IMR-90 (cell line): ENCODE results near the gene CFD. TPM values are rescaled to one million over a fixed set of nuclear protein-coding genes. Genes with fewer than 3 reads are reported as not detected.

Experiments used
- ATAC-seq: fragments of 200-7000 bp; cut with Tn5 transposase; 2 replicates; pipeline ENCODE4 v1.9.1; 2020; ENCODE audit warnings: low read depth, mild to moderate bottlenecking, moderate library complexity
- BruUV-seq: library from RNA; stranded (reverse); fragments of 400-500 nt; replicated peaks from 2 replicates; lab custom pipeline; 2021; lab: Mats Ljungman, UMichigan
- CTCF ChIA-PET: fragments of 300-600 bp; formaldehyde crosslinking; extraction: SDS; loops from one replicate; lab custom pipeline; 2021; ENCODE audit warnings: antibody characterized with exemption; lab: Yijun Ruan, JAX
- POLR2A ChIA-PET: fragments of 300-600 bp; sonication (Branson Sonifier 250); formaldehyde crosslinking; loops from one replicate; lab custom pipeline; 2022; ENCODE audit warnings: antibody characterized with exemption; ENCODE audit not compliant: unreplicated experiment; lab: Charles Lee
- DNase-seq: peaks from one replicate; pipeline ENCODE4 v3.0.0; 2013
- H2AFZ ChIP-seq: replicated peaks from 2 replicates; pipeline ENCODE3; 2013; ENCODE audit warnings: low read length, mild to moderate bottlenecking; ENCODE audit not compliant: poor library complexity
- H2AK5ac ChIP-seq: 2 replicates; pipeline ENCODE4 v1.6.1; 2013; ENCODE audit warnings: low read depth, low read length, inconsistent platforms
- H2AK9ac ChIP-seq: replicated peaks from 2 replicates; pipeline ENCODE3; 2013; ENCODE audit warnings: mild to moderate bottlenecking, low read depth, low read length, moderate library complexity; ENCODE audit not compliant: poor library complexity
- H2BK120ac ChIP-seq: 2 replicates; pipeline ENCODE4 v1.6.1; 2013; ENCODE audit warnings: low read depth, low read length, inconsistent platforms
- H2BK15ac ChIP-seq: 3 replicates; pipeline ENCODE4 v1.6.1; 2013; ENCODE audit warnings: low read depth, low read length, inconsistent platforms
- H2BK20ac ChIP-seq: 2 replicates; pipeline ENCODE4 v1.6.1; 2013; ENCODE audit warnings: low read depth, mild to moderate bottlenecking, inconsistent platforms, low read length, moderate library complexity
- H2BK5ac ChIP-seq: 2 replicates; pipeline ENCODE4 v1.6.1; 2013; ENCODE audit warnings: mild to moderate bottlenecking, low read depth, low read length, inconsistent platforms; ENCODE audit not compliant: poor library complexity, severe bottlenecking
- H3K14ac ChIP-seq: replicated peaks from 2 replicates; pipeline ENCODE4 v1.6.1; 2013; ENCODE audit warnings: low read depth, low read length, inconsistent platforms
- H3K18ac ChIP-seq: 2 replicates; pipeline ENCODE4 v1.6.1; 2013; ENCODE audit warnings: low read depth, low read length, control low read depth
- H3K23ac ChIP-seq: 2 replicates; pipeline ENCODE4 v1.6.1; 2013; ENCODE audit warnings: low read depth, low read length, inconsistent platforms
- H3K27ac ChIP-seq: 2 replicates; pipeline ENCODE4 v1.5.1; 2013; ENCODE audit warnings: mild to moderate bottlenecking, control low read depth, low read length; ENCODE audit not compliant: insufficient read depth
- H3K27me3 ChIP-seq: 2 replicates; pipeline ENCODE4 v1.6.1; 2013; ENCODE audit warnings: low read length; ENCODE audit not compliant: control insufficient read depth, insufficient read depth
- H3K36me3 ChIP-seq: 2 replicates; pipeline ENCODE4 v1.6.1; 2013; ENCODE audit warnings: low read length, mixed read lengths; ENCODE audit not compliant: control insufficient read depth, insufficient read depth
- H3K4ac ChIP-seq: 2 replicates; pipeline ENCODE4 v1.6.1; 2013; ENCODE audit warnings: low read depth, low read length, inconsistent platforms
- H3K4me1 ChIP-seq: 2 replicates; pipeline ENCODE4 v1.6.1; 2013; ENCODE audit warnings: low read length, mixed read lengths; ENCODE audit not compliant: control insufficient read depth, insufficient read depth
- H3K4me2 ChIP-seq: 2 replicates; pipeline ENCODE4 v1.6.1; 2013; ENCODE audit warnings: low read depth, mild to moderate bottlenecking, control low read depth, low read length, moderate library complexity
- H3K4me3 ChIP-seq: 2 replicates; pipeline ENCODE4 v1.5.1; 2013; ENCODE audit warnings: low read depth, mild to moderate bottlenecking, control low read depth, low read length, moderate library complexity; ENCODE audit not compliant: insufficient read depth
- H3K56ac ChIP-seq: 2 replicates; pipeline ENCODE4 v1.6.1; 2013; ENCODE audit warnings: low read length, inconsistent platforms; ENCODE audit not compliant: insufficient read depth; ENCODE audit errors: extremely low read depth
- H3K79me1 ChIP-seq, 2 experiments: 2 replicates each; pipeline ENCODE4 v1.6.1; 2013; ENCODE audit warnings: low read length in 2 of 2, inconsistent platforms in 1 of 2, low read depth in 1 of 2
- H3K9ac ChIP-seq: 2 replicates; pipeline ENCODE4 v1.6.1; 2013; ENCODE audit warnings: low read depth, low read length, control low read depth
- H3K9me1 ChIP-seq: 2 replicates; pipeline ENCODE4 v1.6.1; 2013; ENCODE audit warnings: low read length, inconsistent platforms; ENCODE audit not compliant: insufficient read depth
- H3K9me3 ChIP-seq: 2 replicates; pipeline ENCODE4 v1.6.1; 2013; ENCODE audit warnings: low read length; ENCODE audit not compliant: control insufficient read depth, insufficient read depth
- H4K20me1 ChIP-seq: 2 replicates; pipeline ENCODE4 v1.6.1; 2013; ENCODE audit warnings: low read length, inconsistent platforms; ENCODE audit not compliant: insufficient read depth
- H4K5ac ChIP-seq: 2 replicates; pipeline ENCODE4 v1.6.1; 2013; ENCODE audit warnings: mild to moderate bottlenecking, low read depth, low read length, control low read depth
- H4K8ac ChIP-seq, 2 experiments: 2 replicates each; pipeline ENCODE4 v1.6.1; 2013; ENCODE audit warnings: low read depth in 2 of 2, low read length in 2 of 2, control low read depth in 1 of 2, inconsistent platforms in 1 of 2
- H4K91ac ChIP-seq: 2 replicates; pipeline ENCODE4 v1.6.1; 2013; ENCODE audit warnings: low read depth, low read length, inconsistent platforms; ENCODE audit not compliant: insufficient read depth
- BHLHE40 ChIP-seq: fragments of 150-350 bp; IDR thresholded peaks from 2 replicates; pipeline ENCODE4 v1.6.1; 2016; ENCODE audit warnings: mild to moderate bottlenecking, low read depth, low read length
- CEBPB ChIP-seq: IDR thresholded peaks from 2 replicates; pipeline ENCODE4 v1.6.1; 2012; ENCODE audit warnings: low read depth, low read length, improper control_type of control experiment
- FOS ChIP-seq: fragments of 150-350 bp; IDR thresholded peaks from 2 replicates; pipeline ENCODE4 v1.6.1; 2016; ENCODE audit warnings: low read depth, low read length
- MAFK ChIP-seq: IDR thresholded peaks from 2 replicates; pipeline ENCODE4 v1.6.1; 2012; ENCODE audit warnings: low read depth, low read length, improper control_type of control experiment
- MAZ ChIP-seq: IDR thresholded peaks from 2 replicates; pipeline ENCODE4 v1.6.1; 2012; ENCODE audit warnings: low read depth, mild to moderate bottlenecking, low read length, improper control_type of control experiment, moderate library complexity, borderline replicate concordance
- MXI1 ChIP-seq: IDR thresholded peaks from 2 replicates; pipeline ENCODE4 v1.6.1; 2012; ENCODE audit warnings: low read depth, mild to moderate bottlenecking, low read length, moderate library complexity, borderline replicate concordance
- NFE2L2 ChIP-seq: fragments of 150-350 bp; IDR thresholded peaks from 2 replicates; pipeline ENCODE4 v1.6.1; 2016; ENCODE audit warnings: low read depth, mild to moderate bottlenecking, low read length
- RCOR1 ChIP-seq: IDR thresholded peaks from 2 replicates; pipeline ENCODE4 v1.6.1; 2012; ENCODE audit warnings: mild to moderate bottlenecking, low read length, improper control_type of control experiment; ENCODE audit not compliant: insufficient replicate concordance
- RFX5 ChIP-seq: IDR thresholded peaks from 2 replicates; pipeline ENCODE4 v1.8.0; 2012; ENCODE audit warnings: low read depth, mild to moderate bottlenecking, low read length, moderate library complexity
- WGBS, 2 experiments: methylation state at CpG; one replicate each; pipeline versions ENCODE4 v1.1.5 to v1.1.7; 2013; ENCODE audit warnings: missing lambda C conversion rate in 2 of 2; ENCODE audit not compliant: insufficient read length in 1 of 2; ENCODE audit errors: extremely low coverage in 2 of 2; 5-methylcytosine and 5-hydroxymethylcytosine counted together
- dilution Hi-C: fragments of 300-500 bp; cut with HindIII; formaldehyde crosslinking; loops from one replicate; pipeline ENCODE4 v1.14.3; 2018; ENCODE audit warnings: low sequenced_read_pairs; ENCODE audit not compliant: unreplicated experiment
- in situ Hi-C: fragments of 300-500 bp; cut with MboI; formaldehyde crosslinking; loops from 3 replicates; pipeline ENCODE4 v1.14.3; 2019; ENCODE audit warnings: low sequenced_read_pairs, inconsistent platforms, mixed read lengths
- intact Hi-C: fragments of 100-400 bp; cut with micrococcal nuclease; formaldehyde crosslinking; loops from 2 replicates; pipeline ENCODE4 v1.10.0; 2022
- polyA plus RNA-seq, 3 experiments: library from polyadenylated mRNA; depleted of rRNA; stranded (reverse); fragments of >200 nt; gene quantifications; 2 replicates each; pipeline ENCODE4 v1.2.3, GENCODE V29; 2012; ENCODE audit warnings: low replicate concordance in 1 of 3
- total RNA-seq: library from RNA; depleted of rRNA; stranded (reverse); fragments of >200 nt; gene quantifications from 2 replicates; pipeline ENCODE4 v1.2.3, GENCODE V29; 2012
- TF ChIP-seq, protein P1 (sequence below): conservative IDR thresholded peaks from 2 replicates; pipeline ENCODE4 v1.5.1; 2012; ENCODE audit warnings: mild to moderate bottlenecking, low read depth, low read length, improper control_type of control experiment
- TF ChIP-seq, protein P2 (sequence below): fragments of 150-350 bp; IDR thresholded peaks from 2 replicates; pipeline ENCODE4 v1.6.1; 2016; ENCODE audit warnings: low read depth, mild to moderate bottlenecking, low read length, moderate library complexity, borderline replicate concordance

CFD gene
- total and polyA plus RNA-seq, 2 of the 4 experiments (the other 2 are of a cell fraction): 1.4 to 2.8 TPM

DNA sequence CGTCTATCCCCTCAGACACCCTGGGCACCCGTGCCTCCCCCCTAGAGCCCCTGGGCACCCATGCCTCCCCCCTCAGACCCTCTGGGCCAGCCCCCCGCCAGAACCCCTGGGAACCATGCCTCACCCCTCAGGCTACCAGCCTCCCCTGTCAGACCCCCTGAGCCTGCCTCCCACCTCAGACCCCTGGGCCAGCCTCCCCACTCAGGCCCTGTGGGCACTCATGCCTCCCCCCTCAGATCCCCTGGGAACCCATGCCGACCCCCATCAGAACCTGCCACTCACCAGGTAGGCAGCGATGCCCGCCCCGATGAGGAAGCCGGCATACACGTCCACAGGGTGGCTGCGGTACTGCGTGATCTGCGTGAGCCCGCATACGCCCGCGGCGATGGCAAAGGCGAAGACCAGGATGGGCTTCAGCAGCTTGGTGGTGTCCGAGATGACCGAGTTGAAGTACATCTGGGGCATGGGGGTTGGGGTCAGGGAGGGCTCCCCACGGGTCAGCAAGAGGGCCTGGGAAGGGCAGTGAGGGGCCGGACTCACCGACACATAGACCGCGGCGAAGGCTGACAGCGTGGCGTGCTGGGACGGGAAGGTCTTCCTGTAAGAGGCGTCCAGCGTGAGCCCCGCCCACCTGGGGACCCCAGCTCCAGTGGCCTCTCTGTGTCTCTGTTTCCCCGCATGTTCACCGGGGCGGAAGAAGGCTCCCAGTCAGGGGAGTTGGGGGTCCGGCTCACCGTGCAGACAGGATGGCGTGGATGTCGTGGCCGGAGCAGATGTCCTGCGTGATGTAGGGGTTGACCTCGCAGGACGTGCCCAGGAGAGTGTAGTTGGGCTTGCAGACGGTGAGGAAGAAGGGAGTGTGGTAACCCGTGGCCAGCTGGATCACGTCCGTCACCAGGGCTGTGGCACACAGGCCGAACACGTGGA lies 45.0 kb upstream of the CFD start (continued):
- TF ChIP-seq RCOR1 (no peak), CEBPB (no peak)

DNA sequence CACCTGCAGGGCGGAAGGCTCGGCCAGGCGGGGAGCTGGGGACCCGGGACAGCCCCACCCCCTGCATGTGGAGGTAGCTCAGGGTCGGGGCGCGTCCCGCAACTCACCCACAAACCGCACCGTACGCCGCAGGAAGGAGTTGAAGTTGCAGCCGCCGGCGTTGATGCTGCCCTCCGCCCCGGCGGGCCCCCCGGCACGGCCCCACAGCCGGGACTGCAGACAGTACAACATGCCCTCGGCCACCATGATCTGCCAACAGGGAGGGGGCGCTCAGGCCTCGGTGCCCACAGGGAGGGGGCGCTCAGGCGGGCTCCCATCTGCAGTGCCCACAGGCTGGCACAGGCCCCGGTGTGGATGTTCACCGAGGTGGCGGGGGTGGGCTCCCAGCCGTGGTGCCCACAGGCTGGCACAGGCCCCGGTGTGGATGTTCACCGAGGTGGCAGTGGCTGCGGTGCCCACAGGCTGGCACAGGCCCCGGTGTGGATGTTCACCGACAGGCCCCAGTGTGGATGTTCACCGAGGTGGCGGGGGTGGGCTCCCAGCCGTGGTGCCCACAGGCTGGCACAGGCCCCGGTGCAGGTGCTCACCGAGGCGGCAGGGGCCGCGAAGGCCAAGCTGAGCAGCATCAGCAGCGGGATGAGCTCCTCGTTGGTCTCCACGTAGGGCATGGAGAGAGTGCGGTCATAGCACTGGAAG lies 44.2 kb upstream of the CFD start:
- Histone ChIP-seq H3K79me1 (peaks cover 0 to 7% of the 10 kb centered on the region in 2 experiments; a peak in 3 of 4 replicates), H4K91ac (no peak overlapping the region), H3K56ac (no peak overlapping the region), H2BK20ac (no peak overlapping the region), H4K8ac (no peak overlapping the region), H3K9me1 (no peaks in the 10 kb centered on the region), H3K9me3 (no peaks in the 10 kb centered on the region), H2AFZ (no peak overlapping the region), H4K20me1 (peaks cover 24% of the 10 kb centered on the region), H2AK5ac (no peak overlapping the region), H2BK15ac (no peak overlapping the region), H3K9ac (no peak overlapping the region), H3K4me2 (no peak overlapping the region), H3K4me3 (no peak overlapping the region), H3K27ac (no peak overlapping the region), H3K36me3 (peaks cover 44% of the 10 kb centered on the region), H3K14ac (no peak overlapping the region), H3K4ac (no peak overlapping the region), H2BK5ac (no peak overlapping the region), H3K4me1 (no peaks in the 10 kb centered on the region), H4K5ac (no peak overlapping the region), H2BK120ac (no peak overlapping the region), H2AK9ac (no peak overlapping the region), H3K18ac (no peak overlapping the region), H3K23ac (no peak overlapping the region), H3K27me3 (no peaks in the 10 kb centered on the region)
- dilution Hi-C loops: no loop called here
- BruUV-seq: no TSS peak
- POLR2A ChIA-PET: no interaction called here
- ATAC-seq (no peak), DNase-seq (no peak)
- intact Hi-C loops: loop anchor here (1.0 kb wide), 1 partner anchor 35 kb away; no protein-coding TSS in a partner anchor
- CTCF ChIA-PET: no interaction called here
- WGBS, 2 experiments: 91% methylated on average over 35 of the region's 47 CpGs; no CpG with 5 or more reads in 1 of the 2 experiments
- in situ Hi-C loops: no loop called here
- TF ChIP-seq RFX5: no peak
- no peak for TF ChIP-seq MAZ
- TF ChIP-seq MXI1: no peak
- TF ChIP-seq RCOR1: no peak
- no peak for TF ChIP-seq BHLHE40
- no peak for TF ChIP-seq CEBPB
- TF ChIP-seq MAFK: no peak
- TF ChIP-seq NFE2L2: no peak
- TF ChIP-seq, protein P1, sequence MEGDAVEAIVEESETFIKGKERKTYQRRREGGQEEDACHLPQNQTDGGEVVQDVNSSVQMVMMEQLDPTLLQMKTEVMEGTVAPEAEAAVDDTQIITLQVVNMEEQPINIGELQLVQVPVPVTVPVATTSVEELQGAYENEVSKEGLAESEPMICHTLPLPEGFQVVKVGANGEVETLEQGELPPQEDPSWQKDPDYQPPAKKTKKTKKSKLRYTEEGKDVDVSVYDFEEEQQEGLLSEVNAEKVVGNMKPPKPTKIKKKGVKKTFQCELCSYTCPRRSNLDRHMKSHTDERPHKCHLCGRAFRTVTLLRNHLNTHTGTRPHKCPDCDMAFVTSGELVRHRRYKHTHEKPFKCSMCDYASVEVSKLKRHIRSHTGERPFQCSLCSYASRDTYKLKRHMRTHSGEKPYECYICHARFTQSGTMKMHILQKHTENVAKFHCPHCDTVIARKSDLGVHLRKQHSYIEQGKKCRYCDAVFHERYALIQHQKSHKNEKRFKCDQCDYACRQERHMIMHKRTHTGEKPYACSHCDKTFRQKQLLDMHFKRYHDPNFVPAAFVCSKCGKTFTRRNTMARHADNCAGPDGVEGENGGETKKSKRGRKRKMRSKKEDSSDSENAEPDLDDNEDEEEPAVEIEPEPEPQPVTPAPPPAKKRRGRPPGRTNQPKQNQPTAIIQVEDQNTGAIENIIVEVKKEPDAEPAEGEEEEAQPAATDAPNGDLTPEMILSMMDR: no peak
- TF ChIP-seq, protein P2, sequence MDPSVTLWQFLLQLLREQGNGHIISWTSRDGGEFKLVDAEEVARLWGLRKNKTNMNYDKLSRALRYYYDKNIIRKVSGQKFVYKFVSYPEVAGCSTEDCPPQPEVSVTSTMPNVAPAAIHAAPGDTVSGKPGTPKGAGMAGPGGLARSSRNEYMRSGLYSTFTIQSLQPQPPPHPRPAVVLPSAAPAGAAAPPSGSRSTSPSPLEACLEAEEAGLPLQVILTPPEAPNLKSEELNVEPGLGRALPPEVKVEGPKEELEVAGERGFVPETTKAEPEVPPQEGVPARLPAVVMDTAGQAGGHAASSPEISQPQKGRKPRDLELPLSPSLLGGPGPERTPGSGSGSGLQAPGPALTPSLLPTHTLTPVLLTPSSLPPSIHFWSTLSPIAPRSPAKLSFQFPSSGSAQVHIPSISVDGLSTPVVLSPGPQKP: no peak
- no peak for TF ChIP-seq FOS
